ENCODE data around the gene TBCD.

The TBCD gene

GRCh38 chr17:82825540-82826124, 73.8 kb downstream of the TBCD start:
- POLR2A ChIA-PET, result no interaction called here

More at GRCh38 chr17:82825540-82826124, 73.8 kb downstream of the TBCD start:
- Histone ChIP-seq H3K36me3 (ENCODE audit: control insufficient read depth in 2 of 2, insufficient read depth in 1 of 2, low read length in 2 of 2) (peaks cover 6 to 25% of the 10 kb centered on the region in 2 experiments; a peak in 2 of 3 replicates), H3K9me3 (ENCODE audit: control insufficient read depth, insufficient read depth, low read depth, low read length) (no peaks in the 10 kb centered on the region), H3K4me1 (ENCODE audit: control insufficient read depth, insufficient read depth, low read length) (no peaks in the 10 kb centered on the region), H3K27ac (ENCODE audit: extremely low read depth, low read depth, low read length) (no peak overlapping the region), H3K4me3 (ENCODE audit: low read depth, low read length) (no peak overlapping the region)
- CTCF ChIA-PET, result interaction anchor here (1.3 kb wide), 2 partner anchors 44 to 381 kb away, joined by 4 read pairs; no protein-coding TSS in a partner anchor
- TF ChIP-seq ZNF792 (tag by site-specific recombination; IDR thresholded peaks at IDR 0.05) (no peak), ZNF174 (tag by site-specific recombination; IDR thresholded peaks at IDR 0.05) (no peak), ZNF175 (tag by site-specific recombination; IDR thresholded peaks at IDR 0.05) (no peak), SALL2 (tag by site-specific recombination; IDR thresholded peaks at IDR 0.05; ENCODE audit: borderline replicate concordance) (no peak), ZNF391 (tag by site-specific recombination; IDR thresholded peaks at IDR 0.05; ENCODE audit: borderline replicate concordance, low read depth) (no peak), PRDM10 (tag by site-specific recombination; IDR thresholded peaks at IDR 0.05) (no peak), HIC1 (tag by site-specific recombination; IDR thresholded peaks at IDR 0.05) (no peak), SCRT1 (tag by site-specific recombination; IDR thresholded peaks at IDR 0.05; ENCODE audit: borderline replicate concordance) (no peak), ZNF623 (tag by site-specific recombination; IDR thresholded peaks at IDR 0.05) (no peak), ZNF701 (tag by site-specific recombination; IDR thresholded peaks at IDR 0.05) (no peak), ZNF362 (tag by site-specific recombination; IDR thresholded peaks at IDR 0.05) (no peak), ZNF555 (tag by site-specific recombination; conservative IDR thresholded peaks at IDR 0.05) (no peak), ZNF341 (tag by site-specific recombination; IDR thresholded peaks at IDR 0.05; ENCODE audit: low read depth) (no peak), ZNF48 (tag by site-specific recombination; IDR thresholded peaks at IDR 0.05) (no peak), ZBTB6 (tag by site-specific recombination; IDR thresholded peaks at IDR 0.05) (no peak), ZNF24 (tag by site-specific recombination; IDR thresholded peaks at IDR 0.05) (no peak), ZNF747 (tag by site-specific recombination; IDR thresholded peaks at IDR 0.05) (no peak), ZNF155 (tag by site-specific recombination; IDR thresholded peaks at IDR 0.05) (no peak), ZNF560 (tag by site-specific recombination; IDR thresholded peaks at IDR 0.05; ENCODE audit: borderline replicate concordance) (no peak), ZFP41 (tag by site-specific recombination; IDR thresholded peaks at IDR 0.05; ENCODE audit: borderline replicate concordance) (no peak)

All from HEK293 (cell line).